HCT116 (cell line): ENCODE data around the gene PRRT1B. TPM values are rescaled to one million over a fixed set of nuclear protein-coding genes. Genes with fewer than 3 reads are reported as not detected.
"Not testable (repeated sequence)": the region's sequence is repeated elsewhere in the genome, so short reads cannot be mapped to it uniquely, and the experiment has no call there.

Experiments used
- ATAC-seq: fragments of 200-7000 bp; cut with Tn5 transposase; 2 replicates; pipeline ENCODE4 v1.9.1; 2020; ENCODE audit warnings: mild to moderate bottlenecking, moderate library complexity
- BruUV-seq: library from RNA; stranded (reverse); fragments of 400-500 nt; replicated peaks from 2 replicates; lab custom pipeline; 2021; lab: Mats Ljungman, UMichigan
- CTCF ChIA-PET: fragments of 300-600 bp; sonication (Branson Sonifier 250); formaldehyde crosslinking; loops from one replicate; lab custom pipeline; 2021; ENCODE audit warnings: antibody characterized with exemption; lab: Charles Lee
- POLR2A ChIA-PET: fragments of 300-600, 350-600 bp; sonication (Branson Sonifier 250); formaldehyde crosslinking; loops from one replicate; lab custom pipeline; 2021; ENCODE audit warnings: antibody characterized with exemption; lab: Charles Lee
- RAD21 ChIA-PET, 2 experiments: fragments of 300-600 bp; sonication (Branson Sonifier 250); formaldehyde crosslinking; loops; one replicate each; lab custom pipeline; 2023; ENCODE audit warnings: low total read pairs in 2 of 2; ENCODE audit not compliant: uncharacterized antibody in 2 of 2, unreplicated experiment in 2 of 2, low non-redundant PET in 1 of 2; lab: Charles Lee
- DNase-seq: peaks from one replicate; pipeline ENCODE4 v3.0.0-alpha.2; 2010; ENCODE audit warnings: low read depth, low spot score
- H2AFZ ChIP-seq: fragments of 200-600 bp; shearing (Covaris generic), sonication (generic); 2 replicates; pipeline ENCODE4 v1.6.1; 2017; ENCODE audit warnings: low read depth, mixed run types, mixed read lengths, antibody characterized with exemption, low read length; ENCODE audit not compliant: poor library complexity, severe bottlenecking
- H3K27ac ChIP-seq: 2 replicates; pipeline ENCODE4 v1.5.1; 2012; ENCODE audit warnings: low read depth, low read length
- H3K27me3 ChIP-seq: fragments of 200-600 bp; sonication (generic); 2 replicates; pipeline ENCODE4 v1.6.1; 2016; ENCODE audit warnings: mixed run types, low read length, mixed read lengths; ENCODE audit not compliant: insufficient read depth
- H3K36me3 ChIP-seq, 2 experiments: fragments of 200-500 bp in 1 of 2; fragments of 200-600 bp in 1 of 2; sonication (Bioruptor generic) in 1 of 2; sonication (generic) in 1 of 2; 2 replicates each; pipeline versions ENCODE4 v1.5.1 to v1.6.1; 2014 to 2016; ENCODE audit warnings: low read length in 2 of 2, inconsistent platforms in 1 of 2, mixed read lengths in 1 of 2, mixed run types in 1 of 2; ENCODE audit not compliant: insufficient read depth in 2 of 2, control insufficient read depth in 1 of 2
- H3K4me1 ChIP-seq, 2 experiments: fragments of 200-600 bp in 1 of 2; sonication (generic) in 1 of 2; 2 replicates each; pipeline versions ENCODE4 v1.5.1 to v1.6.1; 2012 to 2017; ENCODE audit warnings: low read length in 2 of 2, inconsistent platforms in 1 of 2, mild to moderate bottlenecking in 1 of 2, mixed read lengths in 1 of 2, mixed run types in 1 of 2, moderate library complexity in 1 of 2; ENCODE audit not compliant: insufficient read depth in 2 of 2, control insufficient read depth in 1 of 2
- H3K4me2 ChIP-seq: fragments of 200-600 bp; sonication (generic); 2 replicates; pipeline ENCODE4 v1.6.1; 2017; ENCODE audit warnings: mixed run types, low read length, mixed read lengths
- H3K4me3 ChIP-seq, 2 experiments: fragments of 200-600 bp in 1 of 2; sonication (generic) in 1 of 2; replicated peaks in 1 of 2; 2 replicates each; pipeline ENCODE4 v1.5.1; 2011 to 2016; ENCODE audit warnings: low read length in 2 of 2, control low read depth in 1 of 2, low read depth in 1 of 2, mild to moderate bottlenecking in 1 of 2, mixed read lengths in 1 of 2, mixed run types in 1 of 2
- H3K79me2 ChIP-seq: fragments of 200-600 bp; sonication (generic); 2 replicates; pipeline ENCODE4 v1.6.1; 2017; ENCODE audit warnings: mild to moderate bottlenecking, mixed run types, low read length, moderate library complexity, mixed read lengths; ENCODE audit not compliant: insufficient read depth
- H3K9ac ChIP-seq: fragments of 200-600 bp; sonication (generic); 2 replicates; pipeline ENCODE4 v1.6.1; 2016; ENCODE audit warnings: low read length, mixed read lengths
- H3K9me2 ChIP-seq: fragments of 200-600 bp; sonication (generic), shearing (Covaris generic); 2 replicates; pipeline ENCODE4 v1.6.1; 2017; ENCODE audit warnings: mixed run types, mild to moderate bottlenecking, moderate library complexity; ENCODE audit not compliant: insufficient read depth
- H3K9me3 ChIP-seq, 2 experiments: fragments of 200-500 bp in 1 of 2; fragments of 200-600 bp in 1 of 2; sonication (Bioruptor generic) in 1 of 2; sonication (generic) in 1 of 2; 2 replicates each; pipeline ENCODE4 v1.6.1; 2014 to 2017; ENCODE audit warnings: low read length in 2 of 2, mixed read lengths in 2 of 2, inconsistent platforms in 1 of 2, low read depth in 1 of 2, mild to moderate bottlenecking in 1 of 2, mixed run types in 1 of 2, moderate library complexity in 1 of 2; ENCODE audit not compliant: control insufficient read depth in 1 of 2, insufficient read depth in 1 of 2
- H4K20me1 ChIP-seq: fragments of 200-600 bp; sonication (generic), shearing (Covaris generic); 2 replicates; pipeline ENCODE4 v1.6.1; 2017; ENCODE audit warnings: mixed run types, mild to moderate bottlenecking, moderate library complexity; ENCODE audit not compliant: insufficient read depth
- CEBPB ChIP-seq: IDR thresholded peaks from 2 replicates; pipeline ENCODE4 v1.6.1; 2012; ENCODE audit warnings: low read depth
- CTCF ChIP-seq, 3 experiments: fragments of 200-600 bp in 1 of 3; sonication (generic) in 1 of 3; IDR thresholded peaks in 2 of 3; conservative IDR thresholded peaks in 1 of 3; 2 replicates each; pipeline ENCODE4 v1.5.1; 2012 to 2017; ENCODE audit warnings: low read depth in 2 of 3, low read length in 2 of 3, antibody characterized with exemption in 1 of 3, borderline replicate concordance in 1 of 3, control low read depth in 1 of 3, mild to moderate bottlenecking in 1 of 3, mixed read lengths in 1 of 3, mixed run types in 1 of 3, moderate library complexity in 1 of 3; ENCODE audit not compliant: insufficient read depth in 1 of 3
- ELF1 ChIP-seq: IDR thresholded peaks from 2 replicates; pipeline ENCODE4 v1.6.1; 2012; ENCODE audit warnings: low read depth, borderline replicate concordance
- intact Hi-C: fragments of 100-400 bp; cut with micrococcal nuclease; formaldehyde crosslinking; loops from 2 replicates; pipeline ENCODE4 v1.10.0; 2022
- total RNA-seq: library from RNA; stranded (reverse); gene quantifications from one replicate; pipeline ENCODE4 v1.2.1, GENCODE V29; 2021; ENCODE audit not compliant: unreplicated experiment

Gene PRRT1B
- total RNA-seq, 1 experiment from 2014 or later, result not detected

GRCh38 chr9:131513177-131513576 lies 32.1 kb upstream of the PRRT1B start:
- Histone ChIP-seq H2AFZ (no peak overlapping the region), H3K36me3 (peaks cover 18 to 32% of the 10 kb centered on the region in 2 experiments), H3K27ac (no peak overlapping the region), H3K79me2 (no peaks in the 10 kb centered on the region), H4K20me1 (no peaks in the 10 kb centered on the region), H3K4me3 (no peak overlapping the region), H3K27me3 (no peaks in the 10 kb centered on the region), H3K9ac (no peak overlapping the region), H3K4me2 (no peak overlapping the region), H3K9me3 (no peaks in the 10 kb centered on the region), H3K9me2 (no peaks in the 10 kb centered on the region), H3K4me1 (no peaks in the 10 kb centered on the region)
- ATAC-seq (no peak), DNase-seq (no peak)
- TF ChIP-seq ELF1 (no peak), CEBPB (no peak), CTCF (IDR thresholded peaks at IDR 0.05 in 2 of 3, conservative IDR thresholded peaks at IDR 0.05 in 1 of 3; ENCODE audit: borderline replicate concordance in 1 of 3, insufficient read depth in 1 of 3, low read depth in 2 of 3, low read length in 2 of 3) (no peak)
- intact Hi-C loops, result no loop called here
- ChIA-PET RAD21 (no interaction called here), CTCF (no interaction called here), POLR2A (no interaction called here)
- no TSS peak for BruUV-seq

- H3K4me1 ChIP-seq, intact Hi-C loops, H3K4me2 ChIP-seq, H3K9me2 ChIP-seq, DNase-seq, RAD21 ChIA-PET, H3K4me3 ChIP-seq, H4K20me1 ChIP-seq, H3K79me2 ChIP-seq, POLR2A ChIA-PET, CTCF ChIA-PET, H2AFZ ChIP-seq, BruUV-seq, H3K27ac ChIP-seq, ATAC-seq, H3K27me3 ChIP-seq, H3K9me3 ChIP-seq, H3K9ac ChIP-seq: not testable (repeated sequence)
- peaks cover 21 to 42% of the 10 kb centered on the region in 2 experiments for H3K36me3 ChIP-seq
Observed at GRCh38 chr9:131515559-131516031, 29.7 kb upstream of the PRRT1B start.
